HepG2 (cell line): ENCODE measurements around the gene ARL16. TPM values are rescaled to one million over a fixed set of nuclear protein-coding genes. Genes with fewer than 3 reads are reported as not detected.
A peak's percentile ranks its signal among the peaks of the same experiment; 100 is the strongest.

ENCODE experiments used
- ATF7 ChIP-seq, 2 experiments: fragments of 450-650 bp in 1 of 2; sonication (generic) in 1 of 2; formaldehyde crosslinking in 1 of 2; IDR thresholded peaks; 2 replicates each; pipeline versions ENCODE4 v1.4.0 to v1.6.1; 2016 to 2020; ENCODE audit warnings: antibody characterized with exemption in 1 of 2, mild to moderate bottlenecking in 1 of 2, missing genetic modification reagents in 1 of 2
- HMG20A ChIP-seq: IDR thresholded peaks from 2 replicates; pipeline ENCODE4 v1.6.1; 2016; ENCODE audit warnings: borderline replicate concordance
- HNRNPH1 ChIP-seq: fragments of 200-400 bp; formaldehyde crosslinking; optimal IDR thresholded peaks from 2 replicates; pipeline ENCODE3; 2017; ENCODE audit warnings: mild to moderate bottlenecking, low read depth, low read length
- HOXD1 ChIP-seq: sonication (generic); formaldehyde crosslinking; IDR thresholded peaks from 2 replicates; pipeline ENCODE4 v1.5.0; 2020; ENCODE audit warnings: missing genetic modification reagents
- IRF2 ChIP-seq: IDR thresholded peaks from 2 replicates; pipeline ENCODE4 v1.6.1; 2018; ENCODE audit warnings: missing genetic modification reagents, missing compliant biosample characterization
- NFYC ChIP-seq: IDR thresholded peaks from 2 replicates; pipeline ENCODE4 v1.6.1; 2016; ENCODE audit warnings: missing genetic modification reagents, missing compliant biosample characterization
- RBM39 ChIP-seq: fragments of 200-400 bp; formaldehyde crosslinking; IDR thresholded peaks from one replicate; pipeline ENCODE4 v1.6.1; 2018; ENCODE audit warnings: antibody characterized with exemption, mild to moderate bottlenecking, low read depth, low read length; ENCODE audit not compliant: poor library complexity, severe bottlenecking
- RCOR2 ChIP-seq: IDR thresholded peaks from 2 replicates; pipeline ENCODE4 v1.6.1; 2016; ENCODE audit warnings: missing biosample characterization, missing genetic modification reagents
- RORA ChIP-seq: sonication (generic); formaldehyde crosslinking; IDR thresholded peaks from 2 replicates; pipeline ENCODE4 v1.5.0; 2020; ENCODE audit warnings: mild to moderate bottlenecking, missing genetic modification reagents, moderate library complexity
- SIX1 ChIP-seq: sonication (generic); formaldehyde crosslinking; IDR thresholded peaks from 2 replicates; pipeline ENCODE4 v1.4.0; 2020; ENCODE audit warnings: missing genetic modification reagents, borderline replicate concordance
- SKI ChIP-seq: fragments of 450-650 bp; IDR thresholded peaks from one replicate; pipeline ENCODE4 v1.6.1; 2018; ENCODE audit warnings: mild to moderate bottlenecking; ENCODE audit not compliant: partially characterized antibody
- YY1 ChIP-seq: IDR thresholded peaks from 2 replicates; pipeline ENCODE4 v1.6.1; 2011; ENCODE audit warnings: low read length, low read depth, moderate library complexity, mild to moderate bottlenecking; ENCODE audit not compliant: insufficient read depth, insufficient replicate concordance
- ZKSCAN5 ChIP-seq: sonication (generic); formaldehyde crosslinking; IDR thresholded peaks from 2 replicates; pipeline ENCODE4 v1.5.1; 2020; ENCODE audit warnings: mild to moderate bottlenecking, missing genetic modification reagents
- ZMAT3 ChIP-seq: sonication (generic); formaldehyde crosslinking; conservative IDR thresholded peaks from 2 replicates; pipeline ENCODE4 v1.7.0; 2021; ENCODE audit warnings: missing genetic modification reagents
- ZNF354B ChIP-seq: sonication (generic); formaldehyde crosslinking; IDR thresholded peaks from 2 replicates; pipeline ENCODE4 v1.8.0; 2022; ENCODE audit warnings: mild to moderate bottlenecking, missing genetic modification reagents
- ZNF547 ChIP-seq: sonication (generic); formaldehyde crosslinking; IDR thresholded peaks from 2 replicates; pipeline ENCODE4 v1.5.1; 2020; ENCODE audit warnings: mild to moderate bottlenecking, missing genetic modification reagents
- polyA plus RNA-seq, 8 experiments: library from polyadenylated mRNA; depleted of rRNA in 3 of 8; stranded (reverse) in 7 of 8; unstranded in 1 of 8; fragments of >200 nt; fragmentation: Illumina TruSeq in 4 of 8; extraction: Trizol in 4 of 8; gene quantifications; 2 replicates each; pipeline versions ENCODE4 v1.2.1 to v1.2.3, GENCODE V29; 2011 to 2016; ENCODE audit warnings: low read depth in 4 of 8, missing spikeins in 1 of 8, mixed read lengths in 1 of 8; ENCODE audit not compliant: insufficient read depth in 1 of 8
- total RNA-seq, 5 experiments: library from RNA; depleted of rRNA; stranded (reverse); fragments of >200 nt; fragmentation: Illumina TruSeq; extraction: Trizol; gene quantifications; 2 replicates each; pipeline ENCODE4 v1.2.3, GENCODE V29; 2016; ENCODE audit warnings: low read depth in 1 of 5
- TF ChIP-seq, protein P1 (sequence below): sonication (generic); formaldehyde crosslinking; conservative IDR thresholded peaks from 2 replicates; pipeline ENCODE4 v1.4.0; 2020; ENCODE audit warnings: mild to moderate bottlenecking, missing genetic modification reagents, moderate library complexity
- TF ChIP-seq, protein P2 (sequence below): sonication (generic); formaldehyde crosslinking; IDR thresholded peaks from 2 replicates; pipeline ENCODE4 v1.4.0; 2020; ENCODE audit warnings: missing genetic modification reagents
- TF ChIP-seq, protein P3 (sequence below): IDR thresholded peaks from 2 replicates; pipeline ENCODE4 v1.6.1; 2016; ENCODE audit warnings: mild to moderate bottlenecking, missing biosample characterization, missing genetic modification reagents
- TF ChIP-seq, protein P4 (sequence below), 2 experiments: sonication (generic) in 1 of 2; formaldehyde crosslinking in 1 of 2; IDR thresholded peaks; 2 replicates each; pipeline versions ENCODE4 v1.4.0 to v1.6.1; 2018 to 2020; ENCODE audit warnings: missing genetic modification reagents in 2 of 2, borderline replicate concordance in 1 of 2, low read depth in 1 of 2, mild to moderate bottlenecking in 1 of 2, missing biosample characterization in 1 of 2
- TF ChIP-seq, protein P5 (sequence below): sonication (generic); formaldehyde crosslinking; IDR thresholded peaks from 2 replicates; pipeline ENCODE4 v1.9.0; 2021; ENCODE audit warnings: missing genetic modification reagents, borderline replicate concordance

ARL16 gene
- total and polyA plus RNA-seq, 2 of the 13 experiments (the other 11 are each of a cell fraction or from before 2014, with no cell fraction given): 20.8 to 30.8 TPM

DNA sequence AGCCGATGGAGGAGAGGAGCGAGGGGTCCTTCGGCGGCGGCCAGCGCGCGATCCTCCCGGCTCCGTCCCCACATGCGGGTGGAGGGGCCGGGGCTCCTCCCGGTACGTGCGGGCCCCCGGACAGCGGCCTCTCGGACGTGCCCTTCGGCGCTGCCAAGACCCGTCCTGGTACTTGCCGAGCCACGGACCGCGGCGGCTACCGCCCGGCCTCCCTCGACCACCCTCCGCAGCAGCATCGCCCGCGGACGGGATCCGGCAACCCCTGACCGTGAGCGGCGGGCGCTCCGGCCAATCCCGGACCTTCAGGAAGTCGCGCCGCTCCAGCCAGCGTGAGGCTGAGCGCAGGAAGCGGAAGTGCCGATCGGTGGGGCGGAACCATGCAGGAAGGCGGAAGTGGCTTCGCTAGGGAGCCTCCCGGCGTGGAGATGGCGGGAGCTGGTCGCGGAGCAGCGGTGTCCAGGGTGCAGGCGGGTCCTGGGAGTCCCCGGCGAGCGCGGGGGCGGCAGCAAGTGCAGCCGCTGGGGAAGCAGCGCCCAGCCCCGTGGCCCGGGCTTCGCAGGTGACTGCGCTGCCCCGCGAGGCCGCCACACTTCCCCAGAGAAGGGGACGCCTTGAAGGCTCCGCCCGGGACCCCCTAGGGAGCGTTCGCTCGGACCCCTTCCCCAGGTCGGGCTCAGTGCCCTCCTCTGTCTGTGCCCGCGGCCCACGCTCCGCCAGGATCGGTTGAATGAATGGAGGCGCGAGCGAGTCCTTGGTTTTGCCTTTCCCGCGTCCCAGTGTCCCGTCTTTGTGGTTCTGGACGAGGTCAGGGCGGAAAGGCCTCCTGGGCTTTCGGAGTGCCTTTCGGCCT lies 17.0 kb downstream of the ARL16 start, which contains the start of the genes CCDC137 and OXLD1 (continued):
- TF ChIP-seq, protein P1, sequence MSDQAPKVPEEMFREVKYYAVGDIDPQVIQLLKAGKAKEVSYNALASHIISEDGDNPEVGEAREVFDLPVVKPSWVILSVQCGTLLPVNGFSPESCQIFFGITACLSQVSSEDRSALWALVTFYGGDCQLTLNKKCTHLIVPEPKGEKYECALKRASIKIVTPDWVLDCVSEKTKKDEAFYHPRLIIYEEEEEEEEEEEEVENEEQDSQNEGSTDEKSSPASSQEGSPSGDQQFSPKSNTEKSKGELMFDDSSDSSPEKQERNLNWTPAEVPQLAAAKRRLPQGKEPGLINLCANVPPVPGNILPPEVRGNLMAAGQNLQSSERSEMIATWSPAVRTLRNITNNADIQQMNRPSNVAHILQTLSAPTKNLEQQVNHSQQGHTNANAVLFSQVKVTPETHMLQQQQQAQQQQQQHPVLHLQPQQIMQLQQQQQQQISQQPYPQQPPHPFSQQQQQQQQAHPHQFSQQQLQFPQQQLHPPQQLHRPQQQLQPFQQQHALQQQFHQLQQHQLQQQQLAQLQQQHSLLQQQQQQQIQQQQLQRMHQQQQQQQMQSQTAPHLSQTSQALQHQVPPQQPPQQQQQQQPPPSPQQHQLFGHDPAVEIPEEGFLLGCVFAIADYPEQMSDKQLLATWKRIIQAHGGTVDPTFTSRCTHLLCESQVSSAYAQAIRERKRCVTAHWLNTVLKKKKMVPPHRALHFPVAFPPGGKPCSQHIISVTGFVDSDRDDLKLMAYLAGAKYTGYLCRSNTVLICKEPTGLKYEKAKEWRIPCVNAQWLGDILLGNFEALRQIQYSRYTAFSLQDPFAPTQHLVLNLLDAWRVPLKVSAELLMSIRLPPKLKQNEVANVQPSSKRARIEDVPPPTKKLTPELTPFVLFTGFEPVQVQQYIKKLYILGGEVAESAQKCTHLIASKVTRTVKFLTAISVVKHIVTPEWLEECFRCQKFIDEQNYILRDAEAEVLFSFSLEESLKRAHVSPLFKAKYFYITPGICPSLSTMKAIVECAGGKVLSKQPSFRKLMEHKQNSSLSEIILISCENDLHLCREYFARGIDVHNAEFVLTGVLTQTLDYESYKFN (CRISPR knock-in tag): peak; percentile 49; the same call in 1 of the 2 replicates
- TF ChIP-seq, protein P2, sequence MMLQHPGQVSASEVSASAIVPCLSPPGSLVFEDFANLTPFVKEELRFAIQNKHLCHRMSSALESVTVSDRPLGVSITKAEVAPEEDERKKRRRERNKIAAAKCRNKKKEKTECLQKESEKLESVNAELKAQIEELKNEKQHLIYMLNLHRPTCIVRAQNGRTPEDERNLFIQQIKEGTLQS (CRISPR knock-in tag): no peak; the same call in none of the 2 replicates
- 0 out of 2 replicates have a peak, but pooled peaks have one; percentile 0 for TF ChIP-seq SIX1 (CRISPR knock-in tag)
- TF ChIP-seq, protein P3, sequence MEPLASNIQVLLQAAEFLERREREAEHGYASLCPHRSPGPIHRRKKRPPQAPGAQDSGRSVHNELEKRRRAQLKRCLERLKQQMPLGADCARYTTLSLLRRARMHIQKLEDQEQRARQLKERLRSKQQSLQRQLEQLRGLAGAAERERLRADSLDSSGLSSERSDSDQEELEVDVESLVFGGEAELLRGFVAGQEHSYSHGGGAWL (CRISPR knock-in tag): peak; percentile 67
- TF ChIP-seq, protein P4, sequence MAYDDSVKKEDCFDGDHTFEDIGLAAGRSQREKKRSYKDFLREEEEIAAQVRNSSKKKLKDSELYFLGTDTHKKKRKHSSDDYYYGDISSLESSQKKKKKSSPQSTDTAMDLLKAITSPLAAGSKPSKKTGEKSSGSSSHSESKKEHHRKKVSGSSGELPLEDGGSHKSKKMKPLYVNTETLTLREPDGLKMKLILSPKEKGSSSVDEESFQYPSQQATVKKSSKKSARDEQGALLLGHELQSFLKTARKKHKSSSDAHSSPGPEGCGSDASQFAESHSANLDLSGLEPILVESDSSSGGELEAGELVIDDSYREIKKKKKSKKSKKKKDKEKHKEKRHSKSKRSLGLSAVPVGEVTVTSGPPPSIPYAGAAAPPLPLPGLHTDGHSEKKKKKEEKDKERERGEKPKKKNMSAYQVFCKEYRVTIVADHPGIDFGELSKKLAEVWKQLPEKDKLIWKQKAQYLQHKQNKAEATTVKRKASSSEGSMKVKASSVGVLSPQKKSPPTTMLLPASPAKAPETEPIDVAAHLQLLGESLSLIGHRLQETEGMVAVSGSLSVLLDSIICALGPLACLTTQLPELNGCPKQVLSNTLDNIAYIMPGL (CRISPR knock-in tag; IDR thresholded peaks at IDR 0.05; ENCODE audit: borderline replicate concordance in 1 of 2, low read depth in 1 of 2): peak; percentile 80 to 89; a peak in 3 of 4 replicates
- no peak for TF ChIP-seq ATF7 (IDR thresholded peaks at IDR 0.05)
- TF ChIP-seq ATF7 (CRISPR knock-in tag; IDR thresholded peaks at IDR 0.05): no peak; the same call in 1 of the 2 replicates
- TF ChIP-seq RBM39: peak; percentile 82
- TF ChIP-seq HOXD1 (CRISPR knock-in tag): peak; percentile 70
- TF ChIP-seq YY1: peak; percentile 91
- peak; percentile 57; the same call in 1 of the 2 replicates for TF ChIP-seq ZNF354B (CRISPR knock-in tag)
- TF ChIP-seq ZMAT3: peak; percentile 17; the same call in 1 of the 2 replicates
- TF ChIP-seq, protein P5, sequence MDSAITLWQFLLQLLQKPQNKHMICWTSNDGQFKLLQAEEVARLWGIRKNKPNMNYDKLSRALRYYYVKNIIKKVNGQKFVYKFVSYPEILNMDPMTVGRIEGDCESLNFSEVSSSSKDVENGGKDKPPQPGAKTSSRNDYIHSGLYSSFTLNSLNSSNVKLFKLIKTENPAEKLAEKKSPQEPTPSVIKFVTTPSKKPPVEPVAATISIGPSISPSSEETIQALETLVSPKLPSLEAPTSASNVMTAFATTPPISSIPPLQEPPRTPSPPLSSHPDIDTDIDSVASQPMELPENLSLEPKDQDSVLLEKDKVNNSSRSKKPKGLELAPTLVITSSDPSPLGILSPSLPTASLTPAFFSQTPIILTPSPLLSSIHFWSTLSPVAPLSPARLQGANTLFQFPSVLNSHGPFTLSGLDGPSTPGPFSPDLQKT (CRISPR knock-in tag): peak; percentile 71; the same call in 1 of the 2 replicates
- TF ChIP-seq NFYC (CRISPR knock-in tag): peak; percentile 99
- no peak for TF ChIP-seq RORA (CRISPR knock-in tag)
- TF ChIP-seq ZKSCAN5 (CRISPR knock-in tag): 0 out of 2 replicates have a peak, but pooled peaks have one; percentile 27
- TF ChIP-seq HMG20A: no peak
- peak; percentile 79 for TF ChIP-seq ZNF547 (CRISPR knock-in tag)
- TF ChIP-seq HNRNPH1: peak; percentile 90
- peak; percentile 88 for TF ChIP-seq IRF2
- no peak for TF ChIP-seq RCOR2 (CRISPR knock-in tag)
- TF ChIP-seq SKI: no peak
